Measurements from ENCODE around the gene FNDC3A. TPM values are rescaled to one million over a fixed set of nuclear protein-coding genes. Genes with fewer than 3 reads are reported as not detected.
A peak's percentile ranks its signal among the peaks of the same experiment; 100 is the strongest.

Gene FNDC3A
- polyA plus RNA-seq, 1 of the 3 experiments (the other 2 are of a cell fraction): 27.7 TPM

GRCh38 chr13:49220856-49221589 is 245.3 kb downstream of the FNDC3A start:
- Histone ChIP-seq H3F3A (replicated peaks; ENCODE audit: insufficient read depth) (no peaks in the 10 kb centered on the region), H3K36me3 (replicated peaks in 1 of 2; ENCODE audit: control insufficient read depth in 1 of 2, insufficient read depth in 2 of 2, low read length in 1 of 2) (no peaks in the 10 kb centered on the region), H3K9me3 (no peaks in the 10 kb centered on the region), H3K4me1 (ENCODE audit: control insufficient read depth in 1 of 2, insufficient read depth in 2 of 2, low read depth in 1 of 2, low read length in 1 of 2) (peaks cover 0 to 5% of the 10 kb centered on the region in 2 experiments; a peak in 1 of 4 replicates), H3K4me2 (peak overlapping the region; percentile 41; the same call in 1 of the 2 replicates), H3K9ac (no peak overlapping the region), H3K4me3 (ENCODE audit: low read depth in 2 of 2, low read length in 1 of 2) (peak overlapping the region; percentile 43; a peak in 3 of 4 replicates), H3K27ac (ENCODE audit: low read depth in 2 of 2, low read length in 1 of 2) (no peak overlapping the region), H4K20me1 (ENCODE audit: insufficient read depth) (no peaks in the 10 kb centered on the region), H3K79me2 (ENCODE audit: insufficient read depth) (no peaks in the 10 kb centered on the region), H3K9me2 (no peaks in the 10 kb centered on the region), H2AFZ (ENCODE audit: low read depth) (peak overlapping the region; percentile 41; the same call in 1 of the 2 replicates), H3K27me3 (ENCODE audit: insufficient read depth) (peaks cover 49% of the 10 kb centered on the region)
- TF ChIP-seq GABPA (IDR thresholded peaks at IDR 0.05; ENCODE audit: low read depth): no peak
- TF ChIP-seq EZH2phosphoT487 (IDR thresholded peaks at IDR 0.05; ENCODE audit: borderline replicate concordance, low read depth): 0 out of 2 replicates have a peak, but pooled peaks have one; percentile 21
- ChIA-PET CTCF (no interaction called here), POLR2A (no interaction called here)
- DNase-seq: peak; percentile 69
- WGBS (ENCODE audit: low lambda C conversion rate): 26% methylated on average over 19 of the region's 73 CpGs

GRCh38 chr13:49221590-49221965 is 245.9 kb downstream of the FNDC3A start:
- Histone ChIP-seq H3K4me1 (ENCODE audit: control insufficient read depth in 1 of 2, insufficient read depth in 2 of 2, low read depth in 1 of 2, low read length in 1 of 2) (peaks cover 0 to 5% of the 10 kb centered on the region in 2 experiments; a peak in 1 of 4 replicates), H4K20me1 (ENCODE audit: insufficient read depth) (no peaks in the 10 kb centered on the region), H3K27ac (ENCODE audit: low read depth in 2 of 2, low read length in 1 of 2) (no peak overlapping the region), H2AFZ (ENCODE audit: low read depth) (no peak overlapping the region), H3K4me2 (no peak overlapping the region), H3K27me3 (ENCODE audit: insufficient read depth) (peaks cover 49% of the 10 kb centered on the region), H3K9me3 (no peaks in the 10 kb centered on the region), H3F3A (replicated peaks; ENCODE audit: insufficient read depth) (no peaks in the 10 kb centered on the region), H3K4me3 (ENCODE audit: low read depth in 2 of 2, low read length in 1 of 2) (no peak overlapping the region), H3K9ac (no peak overlapping the region), H3K36me3 (replicated peaks in 1 of 2; ENCODE audit: control insufficient read depth in 1 of 2, insufficient read depth in 2 of 2, low read length in 1 of 2) (no peaks in the 10 kb centered on the region), H3K79me2 (ENCODE audit: insufficient read depth) (no peaks in the 10 kb centered on the region), H3K9me2 (no peaks in the 10 kb centered on the region)
- no peak for DNase-seq
- TF ChIP-seq JUND (IDR thresholded peaks at IDR 0.05) (no peak), GABPA (IDR thresholded peaks at IDR 0.05; ENCODE audit: low read depth) (no peak), MXI1 (IDR thresholded peaks at IDR 0.05; ENCODE audit: low read depth, low read length) (no peak), MEF2A (IDR thresholded peaks at IDR 0.05; ENCODE audit: borderline replicate concordance, low read depth) (no peak)
- TF ChIP-seq, protein P1, sequence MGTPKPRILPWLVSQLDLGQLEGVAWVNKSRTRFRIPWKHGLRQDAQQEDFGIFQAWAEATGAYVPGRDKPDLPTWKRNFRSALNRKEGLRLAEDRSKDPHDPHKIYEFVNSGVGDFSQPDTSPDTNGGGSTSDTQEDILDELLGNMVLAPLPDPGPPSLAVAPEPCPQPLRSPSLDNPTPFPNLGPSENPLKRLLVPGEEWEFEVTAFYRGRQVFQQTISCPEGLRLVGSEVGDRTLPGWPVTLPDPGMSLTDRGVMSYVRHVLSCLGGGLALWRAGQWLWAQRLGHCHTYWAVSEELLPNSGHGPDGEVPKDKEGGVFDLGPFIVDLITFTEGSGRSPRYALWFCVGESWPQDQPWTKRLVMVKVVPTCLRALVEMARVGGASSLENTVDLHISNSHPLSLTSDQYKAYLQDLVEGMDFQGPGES (IDR thresholded peaks at IDR 0.05; ENCODE audit: low read depth, low read length): no peak
- CTCF ChIA-PET: no interaction called here
- POLR2A ChIA-PET: no interaction called here
- WGBS (ENCODE audit: low lambda C conversion rate): 62% methylated on average over 4 of the region's 4 CpGs

- H3K4me1 ChIP-seq (ENCODE audit: control insufficient read depth in 1 of 2, insufficient read depth in 2 of 2, low read depth in 1 of 2, low read length in 1 of 2): peaks cover 0 to 1% of the 10 kb centered on the region in 2 experiments; a peak in 1 of 4 replicates
- POLR2A ChIA-PET: no interaction called here
- no peak for DNase-seq
- no peaks in the 10 kb centered on the region for H3K79me2 ChIP-seq (ENCODE audit: insufficient read depth)
- no peak overlapping the region for H3K4me3 ChIP-seq (ENCODE audit: low read depth in 2 of 2, low read length in 1 of 2)
- H3F3A ChIP-seq (replicated peaks; ENCODE audit: insufficient read depth): no peaks in the 10 kb centered on the region
- H3K27me3 ChIP-seq (ENCODE audit: insufficient read depth): peaks cover 33% of the 10 kb centered on the region
- TF ChIP-seq SMC3 (IDR thresholded peaks at IDR 0.05; ENCODE audit: low read depth, low read length) (no peak), FOXM1 (IDR thresholded peaks at IDR 0.05; ENCODE audit: low read depth) (no peak), GABPA (IDR thresholded peaks at IDR 0.05; ENCODE audit: low read depth) (no peak), RAD21 (IDR thresholded peaks at IDR 0.05; ENCODE audit: low read length) (no peak), NFIC (IDR thresholded peaks at IDR 0.05; ENCODE audit: borderline replicate concordance) (no peak), RFX5 (IDR thresholded peaks at IDR 0.05; ENCODE audit: low read length) (no peak), TAF1 (IDR thresholded peaks at IDR 0.05; ENCODE audit: borderline replicate concordance, low read depth, low read length) (no peak), ELF1 (IDR thresholded peaks at IDR 0.05) (no peak), MEF2A (IDR thresholded peaks at IDR 0.05; ENCODE audit: borderline replicate concordance, low read depth) (no peak), SIN3A (IDR thresholded peaks at IDR 0.05; ENCODE audit: borderline replicate concordance, low read depth, low read length) (no peak)
- TF ChIP-seq, protein P2, sequence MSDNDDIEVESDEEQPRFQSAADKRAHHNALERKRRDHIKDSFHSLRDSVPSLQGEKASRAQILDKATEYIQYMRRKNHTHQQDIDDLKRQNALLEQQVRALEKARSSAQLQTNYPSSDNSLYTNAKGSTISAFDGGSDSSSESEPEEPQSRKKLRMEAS (IDR thresholded peaks at IDR 0.05; ENCODE audit: low read depth): no peak
- no peaks in the 10 kb centered on the region for H3K9me2 ChIP-seq
- H3K9me3 ChIP-seq: no peaks in the 10 kb centered on the region
- CTCF ChIA-PET: interaction anchor here (0.7 to 1.4 kb wide), 2 partner anchors 23 to 56 kb away, joined by 3 to 4 read pairs; partner anchors contain the start of gene CDADC1
- WGBS (ENCODE audit: low lambda C conversion rate): 64% methylated on average over 4 of the region's 5 CpGs
- no peaks in the 10 kb centered on the region for H3K36me3 ChIP-seq (replicated peaks in 1 of 2; ENCODE audit: control insufficient read depth in 1 of 2, insufficient read depth in 2 of 2, low read length in 1 of 2)
- H3K9ac ChIP-seq: no peak overlapping the region
- no peaks in the 10 kb centered on the region for H4K20me1 ChIP-seq (ENCODE audit: insufficient read depth)
- H3K27ac ChIP-seq (ENCODE audit: low read depth in 2 of 2, low read length in 1 of 2): no peak overlapping the region
- H2AFZ ChIP-seq (ENCODE audit: low read depth): no peak overlapping the region
- H3K4me2 ChIP-seq: no peak overlapping the region
Observed at GRCh38 chr13:49225223-49226042, 249.7 kb downstream of the FNDC3A start.

Data from SK-N-SH (cell line).